CD4-positive, alpha-beta T cell treated with Interleukin-17A for 4 hours (primary cell): ENCODE data around the gene MLLT3.
A peak's percentile ranks its signal among the peaks of the same experiment; 100 is the strongest.
"Not testable (repeated sequence)": the region's sequence is repeated elsewhere in the genome, so short reads cannot be mapped to it uniquely, and the experiment has no call there.

ENCODE experiments used
- DNase-seq: peaks from one replicate; pipeline ENCODE4 v3.0.0-alpha.2; 2020; ENCODE audit warnings: mixed read lengths

The MLLT3 gene

DNA sequence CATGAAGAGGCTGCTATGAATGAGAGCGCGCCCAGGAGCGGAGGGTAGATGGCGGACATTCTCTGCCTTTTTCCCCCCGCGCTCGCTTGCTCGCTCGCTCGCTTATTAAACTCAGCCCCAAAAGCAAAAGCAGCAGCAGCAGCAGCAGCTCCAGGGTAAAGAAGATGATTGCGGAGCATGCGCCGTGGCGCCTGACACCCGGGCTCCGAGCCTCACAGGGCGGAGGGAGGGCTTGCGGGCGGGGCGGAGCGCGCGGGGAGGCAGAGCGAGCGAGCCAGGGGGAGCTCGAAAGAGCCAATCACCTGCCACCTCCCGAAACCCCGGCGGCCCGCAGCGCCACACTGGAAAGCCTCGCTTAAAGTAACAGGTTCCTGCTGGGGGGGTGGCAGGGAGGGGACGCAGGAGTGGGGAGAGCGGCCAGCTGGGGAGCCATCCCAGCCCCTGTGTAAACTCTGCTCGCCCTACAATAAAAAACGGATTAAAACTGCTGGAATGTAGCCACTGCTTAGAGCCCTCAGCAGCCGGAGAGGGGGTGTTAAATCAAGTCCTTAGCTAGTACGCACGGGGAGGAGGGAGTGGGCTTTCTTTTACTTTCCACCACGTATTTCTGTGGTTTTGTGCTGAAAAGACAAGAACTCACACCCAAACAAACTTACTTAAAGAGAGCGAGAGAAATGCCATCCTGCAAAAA lies at the start of gene MLLT3:
Gene MLLT3, minus strand, starts transcription at position 170 of the 691 bp plus-strand sequence.
- peak; percentile 98 for DNase-seq

DNA sequence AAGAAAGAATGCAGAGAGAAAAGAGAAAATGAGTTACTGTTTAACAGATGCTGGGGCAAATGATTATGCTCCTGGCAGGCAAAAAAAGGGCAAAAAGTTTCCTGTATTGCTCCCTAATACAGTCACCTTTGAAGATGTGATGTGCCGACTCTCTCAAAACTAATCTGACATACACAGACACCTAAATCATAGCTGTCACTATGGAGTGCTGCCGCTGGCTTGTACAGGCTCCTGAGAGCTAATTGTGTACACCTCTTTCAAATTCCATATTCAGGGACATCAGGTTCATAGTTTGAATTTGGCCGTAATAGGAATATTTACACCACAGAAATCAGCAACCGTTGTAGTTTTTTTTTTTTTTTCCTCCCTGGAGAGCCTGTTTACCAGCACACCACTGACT lies 49.3 kb upstream of the MLLT3 start:
- DNase-seq = no peak

DNA sequence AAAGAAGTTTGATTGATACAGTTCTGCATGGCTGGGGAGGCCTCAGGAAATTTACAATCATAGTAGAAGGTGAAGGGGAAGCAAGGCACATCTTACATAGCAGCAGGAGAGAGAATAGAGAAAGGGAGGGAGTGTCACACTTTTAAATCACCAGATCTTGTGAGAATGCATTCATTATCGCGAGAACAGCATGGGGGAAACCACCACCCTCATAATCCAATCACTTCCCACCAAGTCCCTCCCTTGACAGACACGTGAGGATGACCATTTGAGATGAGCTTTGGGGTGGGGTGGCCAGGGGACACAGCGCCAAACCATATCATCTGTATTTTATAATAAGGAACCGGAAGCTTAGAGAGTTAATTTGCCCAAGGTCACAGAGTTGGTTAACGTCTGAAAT lies 48.1 kb upstream of the MLLT3 start:
- DNase-seq = no peak

DNA sequence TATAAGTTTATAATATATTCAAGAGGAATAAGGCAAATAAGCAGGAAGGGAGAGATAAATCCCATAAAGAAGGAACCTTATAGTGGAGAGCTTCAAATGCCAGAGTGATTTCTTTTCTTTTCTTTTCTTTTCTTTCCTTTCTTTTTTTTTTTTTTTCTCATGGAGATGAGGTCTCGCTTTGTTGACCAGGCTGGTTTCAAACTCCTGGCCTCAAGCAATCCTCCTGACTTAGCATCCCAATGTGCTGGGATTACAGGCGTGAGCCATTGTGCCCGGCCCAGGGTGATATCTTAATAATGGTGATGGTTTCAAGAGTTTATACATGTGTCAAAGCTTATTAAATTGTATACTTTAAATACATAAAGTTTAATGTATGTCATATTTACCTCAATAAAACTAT lies 42.2 kb upstream of the MLLT3 start:
- DNase-seq = no peak

DNA sequence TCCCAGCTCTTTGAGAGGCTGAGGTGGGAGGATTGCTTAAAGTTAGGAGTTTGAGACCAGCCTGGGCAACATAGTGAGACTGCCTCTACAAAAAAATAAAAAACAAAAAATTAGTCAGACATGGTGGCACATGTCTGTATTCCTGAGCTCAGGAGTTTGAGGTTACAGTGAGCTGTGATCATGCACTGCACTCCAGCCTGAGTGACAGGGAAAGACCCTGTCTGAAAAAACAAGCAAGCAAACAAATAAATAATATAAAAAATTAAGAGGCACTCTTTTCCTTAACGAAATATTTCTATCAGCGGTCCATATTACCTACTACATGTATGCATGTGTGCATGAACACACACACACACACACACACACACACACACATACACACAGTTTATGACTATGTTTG lies 40.8 kb upstream of the MLLT3 start:
- no peak for DNase-seq

DNA sequence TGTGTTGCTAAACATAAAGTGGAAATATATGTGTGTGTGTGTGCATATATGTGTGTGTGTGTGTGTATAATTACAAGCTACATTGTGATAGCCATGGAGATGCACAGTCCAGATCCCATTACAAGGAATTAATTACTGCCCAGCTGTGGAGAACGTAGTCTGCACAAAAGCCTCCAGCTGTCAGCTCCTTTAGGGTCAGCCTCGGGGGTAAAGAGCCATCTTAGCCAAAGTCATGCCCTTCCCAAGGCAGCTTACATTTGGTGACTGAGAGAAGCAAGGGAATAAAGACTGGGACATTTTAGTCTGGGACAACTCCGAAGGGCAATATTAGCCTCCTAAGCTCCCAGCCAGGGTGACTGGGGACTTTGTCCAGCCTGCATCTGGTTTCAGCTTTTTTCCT lies 39.9 kb upstream of the MLLT3 start:
- DNase-seq = no peak

DNA sequence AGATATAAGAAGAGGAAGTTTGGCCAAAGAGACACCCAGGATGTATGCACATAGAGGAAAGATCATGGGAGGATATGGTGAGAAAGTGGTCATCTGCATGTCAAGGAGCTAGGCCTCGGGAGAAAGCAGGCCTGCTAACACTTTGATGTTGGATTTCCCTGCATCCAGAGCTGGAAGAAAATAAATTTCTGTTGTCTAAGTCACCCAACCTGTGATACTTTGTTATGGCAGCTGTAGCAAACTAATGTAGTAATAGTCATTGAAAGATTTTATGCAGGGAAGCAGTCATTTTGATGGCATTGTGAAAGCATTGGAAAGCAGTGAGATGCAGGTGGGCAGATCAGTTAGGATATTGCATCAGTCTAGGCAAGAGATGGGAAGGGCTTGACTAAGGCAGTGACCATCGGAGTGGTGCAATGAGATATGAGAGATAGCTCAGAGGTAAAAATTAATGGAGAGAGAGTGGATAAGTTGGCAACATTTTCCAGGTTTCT lies 37.2 kb upstream of the MLLT3 start:
- DNase-seq = no peak

DNA sequence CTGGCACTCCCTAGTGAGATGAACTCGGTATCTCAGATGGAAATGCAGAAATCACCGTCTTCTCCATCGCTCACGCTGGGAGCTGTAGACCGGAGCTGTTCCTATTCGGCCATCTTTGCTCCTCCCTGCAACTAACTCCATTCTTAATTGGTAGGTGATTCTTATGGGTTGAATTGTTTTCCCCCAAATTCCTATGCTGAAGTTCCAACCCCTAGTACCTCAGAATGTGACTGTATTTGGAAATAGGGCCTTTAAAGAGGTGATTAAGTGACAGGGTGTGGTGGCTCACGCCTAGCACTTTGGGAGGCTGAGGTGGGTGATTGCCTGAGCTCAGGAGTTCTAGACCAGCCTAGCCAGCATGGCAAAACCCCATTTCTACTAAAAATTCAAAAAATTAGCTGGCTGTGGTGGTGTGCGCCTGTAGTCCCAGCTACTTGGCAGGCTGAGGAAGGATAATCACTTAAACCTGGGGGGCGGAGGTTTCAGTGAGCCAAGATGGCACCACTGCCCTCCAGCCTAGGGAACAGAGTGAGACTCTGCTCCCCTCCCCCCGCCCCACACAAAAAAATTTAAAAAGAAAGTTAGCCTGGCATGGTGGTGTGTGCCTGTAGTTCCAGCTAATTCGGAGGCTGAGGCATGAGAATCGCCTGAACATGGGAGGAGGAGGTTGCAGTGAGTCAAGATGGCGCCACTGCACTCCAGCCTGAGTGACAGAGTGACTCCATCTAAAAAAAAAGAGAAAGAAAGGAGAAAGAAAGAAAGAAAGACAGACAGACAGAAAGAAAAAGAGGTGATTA lies 36.6 kb upstream of the MLLT3 start:
- no peak for DNase-seq

DNA sequence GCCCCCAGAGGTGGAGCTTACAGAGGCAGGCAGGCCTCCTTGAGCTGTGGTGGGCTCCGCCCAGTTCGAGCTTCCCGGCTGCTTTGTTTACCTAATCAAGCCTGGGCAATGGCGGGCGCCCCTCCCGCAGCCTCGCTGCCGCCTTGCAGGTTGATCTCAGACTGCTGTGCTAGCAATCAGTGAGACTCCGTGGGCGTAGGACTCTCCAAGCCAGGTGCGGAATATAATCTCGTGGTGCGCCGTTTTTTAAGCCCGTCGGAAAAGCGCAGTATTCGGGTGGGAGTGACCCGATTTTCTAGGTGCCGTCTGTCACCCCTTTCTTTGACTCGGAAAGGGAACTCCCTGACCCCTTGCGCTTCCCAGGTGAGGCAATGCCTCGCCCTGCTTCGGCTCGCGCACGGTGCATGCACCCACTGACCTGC lies 36.0 kb upstream of the MLLT3 start:
- not testable (repeated sequence) for DNase-seq

DNA sequence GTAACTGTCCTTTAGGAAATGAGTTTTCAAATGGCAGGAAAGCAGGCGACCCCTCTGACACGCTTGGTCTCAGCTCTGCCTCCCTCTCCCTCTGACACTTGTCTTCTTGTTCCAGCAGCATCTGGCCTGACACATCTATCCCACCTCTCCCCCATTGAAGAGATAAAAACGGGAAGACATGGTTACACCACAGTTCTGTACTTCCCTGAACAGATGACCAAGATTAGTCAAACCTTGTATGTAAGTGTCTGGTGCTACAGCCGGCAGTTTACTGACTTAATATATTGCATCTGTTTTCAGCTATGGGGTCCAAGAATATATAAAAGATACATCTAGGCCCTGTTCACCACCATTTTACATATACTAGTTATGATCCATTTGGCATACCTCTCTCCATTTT lies 29.6 kb upstream of the MLLT3 start:
- DNase-seq = no peak

DNA sequence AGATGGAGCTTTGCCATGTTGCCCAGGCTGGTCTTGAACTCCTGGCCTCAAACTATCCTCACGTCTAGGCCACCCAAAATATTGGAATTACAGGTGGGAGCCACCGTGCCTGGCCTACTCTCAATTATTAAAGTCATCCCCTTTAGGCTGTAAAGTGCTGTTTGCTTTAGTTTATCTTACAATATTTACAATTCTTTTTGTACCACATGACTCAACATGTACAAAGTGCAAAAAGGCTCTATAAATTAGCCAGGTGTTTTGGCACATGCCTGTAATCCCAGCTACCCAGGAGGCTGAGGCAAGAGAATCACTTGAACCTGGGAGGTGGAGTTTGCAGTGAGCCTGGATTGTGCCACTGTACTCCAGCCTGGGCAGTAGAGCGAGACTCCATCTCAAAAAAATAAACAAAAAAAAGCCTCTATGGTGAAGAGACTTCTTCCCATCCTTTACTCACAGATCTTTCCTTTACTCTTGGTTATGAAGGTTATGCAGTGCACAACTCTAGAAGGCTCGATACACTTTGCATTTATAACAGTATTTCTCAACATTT lies 28.5 kb upstream of the MLLT3 start:
- DNase-seq = no peak

DNA sequence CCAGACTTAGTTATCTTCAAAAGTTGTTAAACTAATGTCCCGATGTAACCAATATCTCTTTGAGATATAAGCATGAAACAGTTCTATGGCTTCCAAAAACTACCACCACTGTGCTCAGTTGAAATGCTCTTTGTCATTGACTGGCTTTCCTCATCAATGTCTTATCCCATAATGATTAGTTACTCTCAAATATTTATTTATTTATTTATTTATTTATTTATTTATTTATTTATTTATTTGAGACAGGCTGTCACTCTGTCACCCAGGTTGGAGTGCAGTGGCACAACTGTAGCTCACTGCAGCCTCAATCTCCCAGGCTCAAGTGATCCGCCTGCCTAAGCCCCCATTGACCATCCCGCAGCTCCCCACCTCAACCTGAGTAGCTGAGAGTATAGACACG lies 28.0 kb upstream of the MLLT3 start:
- DNase-seq = no peak

DNA sequence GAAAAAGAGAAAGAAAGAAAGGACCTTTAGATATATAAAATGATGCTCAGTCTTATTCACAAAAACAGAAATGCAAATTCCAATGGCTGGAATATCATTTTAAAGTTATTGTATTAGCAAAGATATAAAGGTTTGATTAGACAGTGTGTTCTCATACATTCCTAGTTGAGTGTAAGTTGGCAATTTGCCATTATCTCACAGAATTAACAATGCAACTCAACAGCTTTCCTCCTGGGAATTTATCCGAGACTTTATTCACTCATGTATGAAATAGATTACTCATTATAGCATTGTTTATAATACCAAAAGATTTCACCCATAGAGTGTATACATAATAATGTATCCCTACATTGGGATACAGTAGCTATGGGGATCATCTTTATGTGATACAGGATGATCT lies 27.1 kb upstream of the MLLT3 start:
- no peak for DNase-seq

DNA sequence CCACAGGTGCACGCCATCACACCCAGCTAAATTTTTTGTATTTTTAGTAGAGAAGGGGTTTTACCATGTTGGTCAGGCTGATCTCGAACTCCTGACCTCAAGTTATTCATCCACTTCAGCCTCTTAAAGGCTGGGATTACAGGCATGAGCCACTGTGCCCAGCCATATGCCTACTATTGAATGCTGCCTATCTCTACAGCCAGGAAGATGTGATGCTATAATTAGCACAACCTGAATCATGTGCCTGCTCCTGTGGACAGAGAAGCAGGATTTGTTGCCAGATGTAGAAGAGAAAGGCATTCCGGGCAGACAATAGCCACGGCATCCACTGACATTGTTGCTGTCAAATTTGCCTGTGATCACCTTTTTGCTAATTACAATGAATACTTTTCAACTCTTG lies 24.4 kb upstream of the MLLT3 start:
- no peak for DNase-seq

DNA sequence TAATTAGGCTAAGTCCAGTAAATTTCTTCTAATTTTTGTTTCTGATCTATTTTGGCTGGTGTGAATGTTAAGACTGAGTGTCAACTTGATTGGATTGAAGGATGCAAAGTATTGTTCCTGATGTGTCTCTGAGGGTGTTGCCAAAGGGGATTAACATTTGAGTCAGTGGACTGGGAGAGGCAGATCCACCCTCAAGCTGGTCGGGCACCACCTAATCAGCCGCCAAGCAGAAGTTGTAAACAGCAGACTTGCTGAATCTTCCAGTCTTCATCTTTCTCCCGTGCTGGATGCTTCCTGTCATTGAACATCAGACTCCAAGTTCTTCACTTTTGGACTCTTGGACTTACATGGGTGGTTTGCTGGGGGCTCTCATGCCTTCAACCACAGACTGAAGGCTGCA lies 21.4 kb upstream of the MLLT3 start:
- DNase-seq = no peak

DNA sequence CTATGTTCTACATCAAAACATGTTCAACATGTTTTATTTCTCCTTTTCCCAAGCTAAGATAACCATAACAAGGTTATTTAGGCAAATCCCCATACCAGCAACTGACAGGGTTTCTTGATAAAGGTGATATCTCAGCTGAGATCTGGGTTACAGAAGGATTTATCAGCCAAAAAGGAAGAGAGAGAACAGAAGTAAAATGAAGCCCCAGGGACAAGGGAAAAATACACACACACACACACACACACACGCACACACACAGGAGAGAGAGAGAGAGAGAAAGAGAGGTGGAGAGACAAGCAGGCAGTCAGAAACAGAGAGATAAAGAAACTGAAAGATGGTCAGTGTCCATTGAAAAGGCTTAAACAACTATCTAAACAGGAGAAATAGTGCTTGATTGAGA lies 19.7 kb upstream of the MLLT3 start:
- DNase-seq = no peak

DNA sequence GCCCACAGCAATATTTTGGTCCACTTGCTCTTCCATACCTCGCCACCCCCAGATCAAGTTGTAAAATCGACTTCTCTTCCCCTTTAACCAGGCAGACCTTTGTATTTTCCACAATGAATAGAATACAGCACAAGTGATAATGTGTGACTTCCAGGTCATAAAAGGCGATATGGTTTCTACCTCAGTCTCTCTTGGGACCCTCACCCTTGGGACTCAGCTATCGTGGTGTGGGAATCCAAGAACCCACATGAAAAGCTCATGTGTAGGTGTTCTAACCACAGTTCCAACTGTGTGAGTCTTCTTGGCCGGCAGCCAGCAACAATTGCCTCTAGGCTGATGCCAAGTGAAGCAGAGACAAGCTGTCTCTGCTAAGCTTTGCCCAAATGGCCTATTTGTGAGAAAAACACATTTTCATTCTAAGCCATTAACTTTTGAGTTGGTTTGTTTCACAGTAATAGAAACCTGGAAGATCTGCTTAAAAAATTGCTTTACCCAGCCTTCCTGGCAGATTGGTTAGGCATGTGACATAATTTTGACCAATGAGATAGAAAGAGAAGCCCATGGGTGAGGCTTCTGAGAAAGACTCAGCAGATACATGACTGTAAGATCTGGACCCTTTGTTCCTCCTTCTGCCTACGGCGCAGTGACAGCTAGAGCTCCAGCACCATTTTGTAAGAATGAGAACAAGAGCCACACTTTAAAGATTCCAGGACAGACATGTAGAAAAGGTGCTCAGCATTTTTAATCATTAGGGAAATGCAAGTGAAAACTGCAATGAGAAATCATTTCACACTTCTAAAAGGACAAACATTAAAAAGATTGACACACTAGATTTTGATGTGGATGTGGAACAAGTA lies 18.3 kb upstream of the MLLT3 start:
- peak; percentile 94 for DNase-seq

DNA sequence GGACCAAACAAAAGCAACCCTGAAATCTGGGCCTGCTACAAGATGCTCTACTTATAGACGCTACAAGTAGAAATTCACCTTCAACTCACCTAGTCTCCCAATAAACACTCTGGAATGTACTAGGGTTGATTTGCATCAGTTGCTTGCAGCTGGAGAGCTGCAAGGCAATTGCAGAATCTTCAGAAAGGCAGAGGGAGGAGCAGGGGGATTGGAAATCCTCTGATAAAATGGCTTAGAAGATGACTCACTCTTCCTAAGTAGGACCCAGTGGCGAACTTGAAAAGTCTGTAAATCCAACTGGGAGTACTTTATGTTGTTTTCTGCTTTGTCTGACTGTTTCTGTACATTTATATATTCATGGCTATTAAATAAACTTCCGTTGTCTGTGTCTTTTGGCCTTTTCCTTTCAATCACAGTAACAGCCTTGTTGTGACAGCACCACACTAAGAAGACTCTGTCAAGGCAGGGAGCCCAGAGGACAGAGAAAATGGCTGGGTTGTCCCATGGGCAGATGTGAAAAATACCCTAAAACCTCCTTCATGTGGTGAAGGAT lies 14.7 kb upstream of the MLLT3 start:
- DNase-seq = no peak

DNA sequence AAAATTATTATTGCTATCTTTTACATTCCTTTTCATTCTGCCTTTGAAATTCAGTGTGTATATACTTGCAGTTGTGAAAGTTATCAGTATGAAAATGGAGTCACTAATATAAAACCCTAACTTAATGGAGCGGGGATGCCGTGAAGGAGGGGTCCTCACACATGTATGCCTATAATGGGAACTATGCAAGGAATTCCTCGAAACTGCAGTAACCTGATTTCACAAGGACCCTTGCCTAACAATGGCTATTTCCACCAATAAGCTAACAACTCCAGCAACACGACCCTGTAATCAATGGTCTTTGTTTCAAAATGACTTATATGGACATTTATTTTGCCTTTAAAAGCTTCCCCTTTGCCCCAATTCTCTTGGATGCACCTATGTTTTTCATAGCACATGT lies 12.6 kb upstream of the MLLT3 start:
- DNase-seq = no peak

DNA sequence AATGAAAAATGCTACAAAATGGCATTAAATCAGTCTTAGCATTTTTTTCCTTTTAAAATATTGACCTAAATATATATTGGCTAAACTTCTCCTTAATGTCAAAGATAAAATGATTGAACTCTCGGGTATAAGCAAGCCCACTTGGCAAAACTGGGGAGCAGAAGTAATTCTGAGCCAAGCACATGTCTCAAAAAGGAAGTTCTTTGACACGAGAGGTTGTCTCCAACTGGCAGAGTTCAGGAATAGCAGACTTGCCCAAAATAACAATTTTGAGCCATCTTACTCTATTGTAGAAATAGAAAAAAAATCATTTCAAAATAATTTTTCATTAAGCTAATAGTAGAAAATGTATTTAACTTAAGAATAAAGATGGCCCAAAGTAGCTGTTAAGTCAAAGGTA lies 10.4 kb upstream of the MLLT3 start:
- DNase-seq = no peak

DNA sequence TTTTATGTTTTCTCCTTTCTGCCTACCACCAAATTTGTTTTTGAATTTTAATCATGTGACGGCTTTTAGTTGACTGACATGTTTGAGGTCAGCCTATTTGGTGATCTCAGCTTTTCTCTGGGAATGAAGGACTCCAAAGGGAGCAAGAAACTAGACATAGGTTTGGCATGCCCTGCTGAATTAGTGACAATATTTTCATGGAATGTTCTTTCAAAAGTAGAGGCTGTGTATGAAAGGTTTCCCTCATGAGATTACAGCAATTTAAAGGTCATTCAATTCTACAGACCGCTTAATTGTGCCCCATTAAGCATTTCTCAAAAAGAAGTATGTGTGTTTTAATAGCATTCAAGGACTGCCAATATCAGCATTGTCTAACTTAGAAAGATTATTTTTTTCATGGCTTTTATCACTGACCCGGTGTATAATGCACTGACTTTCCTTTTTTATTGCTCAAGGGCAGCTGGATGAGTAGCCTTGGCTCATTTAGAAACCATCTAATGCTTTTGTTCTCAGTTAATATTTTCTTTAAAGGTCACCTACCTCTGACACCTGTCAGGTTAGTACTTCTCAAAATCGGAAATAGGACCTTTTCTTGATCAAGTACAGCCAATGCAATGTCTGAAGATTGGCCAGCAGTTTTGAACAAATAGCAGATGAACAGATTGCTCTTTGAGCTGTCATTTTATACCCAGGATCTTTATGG lies 8.1 kb upstream of the MLLT3 start:
- no peak for DNase-seq

DNA sequence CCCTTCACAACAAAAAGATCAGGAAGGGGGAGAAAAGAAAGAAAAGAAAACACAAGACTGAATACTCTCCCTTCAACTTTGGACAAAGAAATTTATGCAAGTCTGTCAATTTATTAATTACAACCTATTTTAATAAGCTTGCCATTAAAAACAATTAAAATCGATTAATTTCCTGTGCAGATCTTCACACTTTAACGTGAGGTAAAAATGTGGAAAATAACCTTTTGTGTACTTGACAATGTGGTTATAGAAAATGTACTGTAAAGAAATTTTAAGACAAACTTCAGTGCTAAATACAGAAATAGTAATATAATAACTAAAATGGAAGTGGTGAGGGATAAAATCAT lies 2.7 kb upstream of the MLLT3 start:
- DNase-seq = no peak
